SK-N-SH (cell line): ENCODE measurements around the gene KNOP1. TPM values are rescaled to one million over a fixed set of nuclear protein-coding genes. Genes with fewer than 3 reads are reported as not detected.

Experiments used
- CTCF ChIA-PET: fragments of 300-600, 350-600 bp; formaldehyde crosslinking; extraction: SDS; loops from one replicate; lab custom pipeline; 2021; lab: Yijun Ruan, JAX
- POLR2A ChIA-PET: fragments of 350-600 bp; sonication (Branson Sonifier 250); formaldehyde crosslinking; extraction: SDS; loops from one replicate; lab custom pipeline; 2020; ENCODE audit warnings: antibody characterized with exemption, inconsistent platforms; lab: Yijun Ruan, JAX
- DNase-seq: peaks from one replicate; pipeline ENCODE4 v3.0.0; 2012
- H2AFZ ChIP-seq: fragments of 200-600 bp; sonication (generic); 2 replicates; pipeline ENCODE4 v1.8.1; 2016; ENCODE audit warnings: antibody characterized with exemption, mild to moderate bottlenecking, low read depth
- H3F3A ChIP-seq: fragments of 200-600 bp; sonication (generic); replicated peaks from 2 replicates; pipeline ENCODE3; 2016; ENCODE audit warnings: antibody characterized with exemption, mild to moderate bottlenecking; ENCODE audit not compliant: insufficient read depth
- H3K27ac ChIP-seq, 2 experiments: fragments of 200-500 bp in 1 of 2; fragments of 200-600 bp in 1 of 2; sonication (Bioruptor generic) in 1 of 2; sonication (generic), shearing (Covaris generic) in 1 of 2; 2 replicates each; pipeline versions ENCODE4 v1.5.1 to v1.6.1; 2014 to 2016; ENCODE audit warnings: low read depth in 2 of 2, inconsistent platforms in 1 of 2, low read length in 1 of 2, mild to moderate bottlenecking in 1 of 2, mixed read lengths in 1 of 2
- H3K27me3 ChIP-seq: fragments of 200-600 bp; sonication (generic), shearing (Covaris generic); 2 replicates; pipeline ENCODE4 v1.6.1; 2016; ENCODE audit warnings: mixed run types; ENCODE audit not compliant: insufficient read depth
- H3K36me3 ChIP-seq, 2 experiments: fragments of 200-500 bp in 1 of 2; fragments of 200-600 bp in 1 of 2; sonication (Bioruptor generic) in 1 of 2; sonication (generic) in 1 of 2; replicated peaks in 1 of 2; 2 replicates each; pipeline versions ENCODE3 to v1.5.1; 2014 to 2016; ENCODE audit warnings: low read length in 1 of 2, mild to moderate bottlenecking in 1 of 2; ENCODE audit not compliant: insufficient read depth in 2 of 2, control insufficient read depth in 1 of 2
- H3K4me1 ChIP-seq, 2 experiments: fragments of 200-500 bp in 1 of 2; fragments of 200-600 bp in 1 of 2; sonication (Bioruptor generic) in 1 of 2; sonication (generic), shearing (Covaris generic) in 1 of 2; 2 replicates each; pipeline versions ENCODE4 v1.5.1 to v1.6.1; 2014 to 2016; ENCODE audit warnings: low read depth in 1 of 2, low read length in 1 of 2, mixed run types in 1 of 2; ENCODE audit not compliant: insufficient read depth in 2 of 2, control insufficient read depth in 1 of 2
- H3K4me2 ChIP-seq: fragments of 200-600 bp; sonication (generic), shearing (Covaris generic); 2 replicates; pipeline ENCODE4 v1.6.1; 2017; ENCODE audit warnings: mixed run types
- H3K4me3 ChIP-seq, 2 experiments: fragments of 200-500 bp in 1 of 2; fragments of 200-600 bp in 1 of 2; sonication (Bioruptor generic) in 1 of 2; sonication (generic), shearing (Covaris generic) in 1 of 2; 2 replicates each; pipeline versions ENCODE4 v1.5.1 to v1.8.1; 2014 to 2016; ENCODE audit warnings: low read depth in 2 of 2, inconsistent platforms in 1 of 2, low read length in 1 of 2, mild to moderate bottlenecking in 1 of 2, mixed read lengths in 1 of 2, moderate library complexity in 1 of 2
- H3K79me2 ChIP-seq: fragments of 200-600 bp; sonication (generic); 2 replicates; pipeline ENCODE4 v1.8.1; 2017; ENCODE audit warnings: mild to moderate bottlenecking; ENCODE audit not compliant: insufficient read depth
- H3K9ac ChIP-seq: fragments of 200-600 bp; sonication (generic); 2 replicates; pipeline ENCODE4 v1.6.1; 2017; ENCODE audit warnings: mixed run types
- H3K9me2 ChIP-seq: fragments of 200-600 bp; sonication (generic); 2 replicates; pipeline ENCODE4 v1.6.1; 2017; ENCODE audit warnings: mixed run types
- H3K9me3 ChIP-seq: fragments of 200-600 bp; sonication (generic); 2 replicates; pipeline ENCODE4 v1.6.1; 2017; ENCODE audit warnings: mixed run types, mild to moderate bottlenecking, moderate library complexity
- H4K20me1 ChIP-seq: fragments of 200-600 bp; sonication (generic); 2 replicates; pipeline ENCODE4 v1.6.1; 2017; ENCODE audit warnings: mild to moderate bottlenecking, mixed run types; ENCODE audit not compliant: insufficient read depth
- CHD2 ChIP-seq: fragments of 150-350 bp; IDR thresholded peaks from 2 replicates; pipeline ENCODE4 v1.6.1; 2018; ENCODE audit warnings: low read length; ENCODE audit not compliant: partially characterized antibody
- ELF1 ChIP-seq: IDR thresholded peaks from 2 replicates; pipeline ENCODE4 v1.4.0; 2012
- EZH2phosphoT487 ChIP-seq: fragments of 200-600 bp; sonication (generic); IDR thresholded peaks from 2 replicates; pipeline ENCODE4 v1.6.1; 2017; ENCODE audit warnings: low read depth, mixed run types, mild to moderate bottlenecking, antibody characterized with exemption, moderate library complexity, borderline replicate concordance
- GATA2 ChIP-seq: sonication (generic); formaldehyde crosslinking; IDR thresholded peaks from 2 replicates; pipeline ENCODE4 v1.5.0; 2020; ENCODE audit warnings: mild to moderate bottlenecking, missing genetic modification reagents
- IRF3 ChIP-seq: fragments of 150-350 bp; IDR thresholded peaks from 2 replicates; pipeline ENCODE4 v1.6.1; 2016; ENCODE audit warnings: mild to moderate bottlenecking, low read depth, low read length
- JUND ChIP-seq: IDR thresholded peaks from 2 replicates; pipeline ENCODE4 v1.4.0; 2012
- MEF2A ChIP-seq: IDR thresholded peaks from 2 replicates; pipeline ENCODE4 v1.4.0; 2012; ENCODE audit warnings: low read depth, borderline replicate concordance
- MXI1 ChIP-seq: IDR thresholded peaks from 2 replicates; pipeline ENCODE4 v1.6.1; 2012; ENCODE audit warnings: mild to moderate bottlenecking, low read depth, low read length, improper control_type of control experiment
- RAD21 ChIP-seq: IDR thresholded peaks from 2 replicates; pipeline ENCODE4 v1.6.1; 2012; ENCODE audit warnings: mild to moderate bottlenecking, low read length
- RCOR1 ChIP-seq: fragments of 150-350 bp; IDR thresholded peaks from 2 replicates; pipeline ENCODE4 v1.6.1; 2017; ENCODE audit warnings: antibody characterized with exemption, low read length
- RFX5 ChIP-seq: IDR thresholded peaks from 2 replicates; pipeline ENCODE4 v1.6.1; 2012; ENCODE audit warnings: mild to moderate bottlenecking, improper control_type of control experiment, low read length
- TCF12 ChIP-seq: IDR thresholded peaks from 2 replicates; pipeline ENCODE4 v1.4.0; 2012
- TEAD4 ChIP-seq: IDR thresholded peaks from 2 replicates; pipeline ENCODE4 v1.4.0; 2012; ENCODE audit warnings: mild to moderate bottlenecking, borderline replicate concordance; ENCODE audit not compliant: insufficient read depth
- USF1 ChIP-seq: IDR thresholded peaks from 2 replicates; pipeline ENCODE4 v1.4.0; 2012; ENCODE audit warnings: low read depth, borderline replicate concordance
- USF2 ChIP-seq: fragments of 150-350 bp; IDR thresholded peaks from 2 replicates; pipeline ENCODE4 v1.6.1; 2017; ENCODE audit warnings: antibody characterized with exemption, low read length, low read depth, borderline replicate concordance
- YY1 ChIP-seq: IDR thresholded peaks from 2 replicates; pipeline ENCODE4 v1.4.0; 2012; ENCODE audit warnings: low read depth, mild to moderate bottlenecking
- WGBS: methylation state at CpG from one replicate; pipeline ENCODE4 v1.1.6; 2017; ENCODE audit warnings: low lambda C conversion rate; 5-methylcytosine and 5-hydroxymethylcytosine counted together
- polyA plus RNA-seq, 3 experiments: library from polyadenylated mRNA; depleted of rRNA; stranded (reverse); fragments of >200 nt; gene quantifications; 2 replicates each; pipeline ENCODE4 v1.2.3, GENCODE V29; 2012
- TF ChIP-seq, protein P1 (sequence below): IDR thresholded peaks from 2 replicates; pipeline ENCODE4 v1.4.0; 2012; ENCODE audit warnings: low read depth, borderline replicate concordance

KNOP1 gene
- polyA plus RNA-seq, 1 of the 3 experiments (the other 2 are of a cell fraction), result 13.2 TPM

- Histone ChIP-seq H2AFZ (no peak overlapping the region), H4K20me1 (peaks cover 30% of the 10 kb centered on the region), H3K9me3 (no peaks in the 10 kb centered on the region), H3K36me3 (peaks cover 15 to 42% of the 10 kb centered on the region in 2 experiments), H3F3A (no peaks in the 10 kb centered on the region)
- TF ChIP-seq RFX5 (no peak), RCOR1 (no peak), ELF1 (no peak), MEF2A (no peak), USF1 (no peak), EZH2phosphoT487 (no peak), TCF12 (no peak), IRF3 (no peak), CHD2 (no peak), YY1 (no peak), GATA2 (CRISPR knock-in tag) (no peak), MXI1 (no peak), TEAD4 (no peak), RAD21 (no peak), USF2 (no peak), JUND (no peak)
- TF ChIP-seq, protein P1, sequence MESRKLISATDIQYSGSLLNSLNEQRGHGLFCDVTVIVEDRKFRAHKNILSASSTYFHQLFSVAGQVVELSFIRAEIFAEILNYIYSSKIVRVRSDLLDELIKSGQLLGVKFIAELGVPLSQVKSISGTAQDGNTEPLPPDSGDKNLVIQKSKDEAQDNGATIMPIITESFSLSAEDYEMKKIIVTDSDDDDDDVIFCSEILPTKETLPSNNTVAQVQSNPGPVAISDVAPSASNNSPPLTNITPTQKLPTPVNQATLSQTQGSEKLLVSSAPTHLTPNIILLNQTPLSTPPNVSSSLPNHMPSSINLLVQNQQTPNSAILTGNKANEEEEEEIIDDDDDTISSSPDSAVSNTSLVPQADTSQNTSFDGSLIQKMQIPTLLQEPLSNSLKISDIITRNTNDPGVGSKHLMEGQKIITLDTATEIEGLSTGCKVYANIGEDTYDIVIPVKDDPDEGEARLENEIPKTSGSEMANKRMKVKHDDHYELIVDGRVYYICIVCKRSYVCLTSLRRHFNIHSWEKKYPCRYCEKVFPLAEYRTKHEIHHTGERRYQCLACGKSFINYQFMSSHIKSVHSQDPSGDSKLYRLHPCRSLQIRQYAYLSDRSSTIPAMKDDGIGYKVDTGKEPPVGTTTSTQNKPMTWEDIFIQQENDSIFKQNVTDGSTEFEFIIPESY, result no peak
- TF ChIP-seq, all 33 proteins: peak for 0
- Histone ChIP-seq H3K9me2 (no peaks in the 10 kb centered on the region), H3K4me3 (no peak overlapping the region), H3K9ac (no peak overlapping the region), H3K4me2 (peak overlapping the region; percentile 85; the same call in 1 of the 2 replicates), H3K27ac (no peak overlapping the region), H3K27me3 (no peaks in the 10 kb centered on the region), H3K4me1 (peaks cover 0 to 12% of the 10 kb centered on the region in 2 experiments; a peak in 1 of 4 replicates), H3K79me2 (peaks cover 87% of the 10 kb centered on the region)
- DNase-seq, result no peak
- ChIA-PET CTCF (no interaction called here), POLR2A (no interaction called here)
- WGBS, result 95% methylated on average over 5 of the region's 5 CpGs
Measured at GRCh38 chr16:19715566-19715965, 2.5 kb downstream of the KNOP1 start.
